Osteocyte (in vitro differentiated cells): ENCODE data around the gene SUPT3H. TPM values are rescaled to one million over a fixed set of nuclear protein-coding genes. Genes with fewer than 3 reads are reported as not detected.

Source experiments
- DNase-seq: peaks from one replicate; pipeline ENCODE4 v3.0.0; 2021; ENCODE audit warnings: mixed read lengths; ENCODE audit not compliant: unreplicated experiment; ENCODE audit errors: extremely low spot score
- H3K27ac Mint-ChIP-seq: one replicate; pipeline ENCODE4 v1.8.0; 2021; ENCODE audit warnings: mild to moderate bottlenecking, mixed read lengths; ENCODE audit not compliant: unreplicated experiment
- H3K27me3 Mint-ChIP-seq: one replicate; pipeline ENCODE4 v1.8.0; 2021; ENCODE audit warnings: mixed read lengths; ENCODE audit not compliant: unreplicated experiment
- H3K36me3 Mint-ChIP-seq: one replicate; pipeline ENCODE4 v1.8.0; 2021; ENCODE audit warnings: mixed read lengths; ENCODE audit not compliant: unreplicated experiment
- H3K4me1 Mint-ChIP-seq: one replicate; pipeline ENCODE4 v1.8.0; 2021; ENCODE audit warnings: mixed read lengths; ENCODE audit not compliant: unreplicated experiment
- H3K4me3 Mint-ChIP-seq: one replicate; pipeline ENCODE4 v1.8.0; 2021; ENCODE audit warnings: mild to moderate bottlenecking, moderate library complexity, mixed read lengths; ENCODE audit not compliant: unreplicated experiment
- H3K9me3 Mint-ChIP-seq: one replicate; pipeline ENCODE4 v1.8.0; 2021; ENCODE audit warnings: mixed read lengths; ENCODE audit not compliant: unreplicated experiment
- CTCF ChIP-seq: fragments of 200-600 bp; sonication (generic); IDR thresholded peaks from 2 replicates; pipeline ENCODE4 v1.5.0; 2021; ENCODE audit warnings: antibody characterized with exemption, mild to moderate bottlenecking, moderate library complexity
- total RNA-seq: library from RNA; stranded (reverse); gene quantifications from 2 replicates; pipeline ENCODE4 v1.2.1, GENCODE V29; 2021

The SUPT3H gene
- total RNA-seq, 1 donor from 2014 or later = 13.2 TPM

DNA sequence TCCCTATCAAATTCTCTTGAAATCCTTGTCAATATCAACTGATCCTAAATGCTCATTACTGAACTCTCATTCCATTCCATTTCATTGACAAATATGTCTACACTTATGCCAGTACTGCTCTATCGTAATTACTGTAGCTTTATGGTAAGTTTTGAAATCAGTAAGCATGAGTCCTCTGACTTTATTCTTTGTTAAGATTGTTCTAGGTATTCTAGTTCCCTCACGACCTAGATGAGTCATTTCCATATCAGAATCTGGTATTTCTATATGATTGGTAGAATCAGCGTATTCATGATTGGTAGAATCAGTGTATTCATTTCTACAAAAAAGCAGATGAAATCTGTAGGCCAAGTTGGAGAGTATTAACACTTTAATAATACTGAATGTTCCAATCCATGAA is 368.2 kb downstream of the SUPT3H start:
- DNase-seq = no peak
- H3K9me3 Mint-ChIP-seq = peaks cover 15% of the 10 kb centered on the region
- H3K27me3 Mint-ChIP-seq = no peaks in the 10 kb centered on the region
- peaks cover 23% of the 10 kb centered on the region for H3K36me3 Mint-ChIP-seq
- H3K4me1 Mint-ChIP-seq = no peaks in the 10 kb centered on the region
- no peak for TF ChIP-seq CTCF
- no peak overlapping the region for H3K4me3 Mint-ChIP-seq
- no peak overlapping the region for H3K27ac Mint-ChIP-seq

GRCh38 chr6:45006893-45007292 is 370.8 kb downstream of the SUPT3H start:
- DNase-seq = no peak
- TF ChIP-seq CTCF = no peak
- H3K27ac Mint-ChIP-seq = no peak overlapping the region
- H3K4me3 Mint-ChIP-seq = no peak overlapping the region
- peaks cover 2% of the 10 kb centered on the region for H3K36me3 Mint-ChIP-seq
- peaks cover 12% of the 10 kb centered on the region for H3K9me3 Mint-ChIP-seq
- no peaks in the 10 kb centered on the region for H3K27me3 Mint-ChIP-seq
- H3K4me1 Mint-ChIP-seq = no peaks in the 10 kb centered on the region

- Mint-ChIP-seq H3K36me3 (peaks cover 5% of the 10 kb centered on the region), H3K27ac (no peak overlapping the region), H3K27me3 (no peaks in the 10 kb centered on the region), H3K9me3 (peaks cover 10% of the 10 kb centered on the region), H3K4me1 (peaks cover 4% of the 10 kb centered on the region), H3K4me3 (no peak overlapping the region)
- no peak for DNase-seq
- TF ChIP-seq CTCF = no peak
Measured at GRCh38 chr6:45003961-45004360, 373.8 kb downstream of the SUPT3H start.

DNA sequence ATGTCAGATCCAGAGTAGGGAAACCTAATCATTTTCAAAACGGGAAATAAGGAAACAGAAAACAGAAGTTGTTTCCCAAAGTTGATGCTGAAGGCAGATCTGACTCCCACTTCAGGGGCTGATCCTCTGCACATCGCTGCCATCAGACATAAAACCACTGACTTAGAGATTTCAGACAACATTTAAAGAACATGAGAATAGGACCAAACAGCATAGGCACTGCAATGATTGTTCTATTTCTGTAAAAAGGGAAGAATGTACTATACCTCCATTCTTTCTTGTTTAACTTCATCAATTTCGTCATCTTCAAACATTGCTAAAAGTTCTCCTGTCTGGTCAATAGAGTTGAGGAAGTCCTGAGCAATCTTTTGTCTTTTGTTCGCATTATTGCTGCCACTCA is 374.3 kb downstream of the SUPT3H start:
- no peak for DNase-seq
- TF ChIP-seq CTCF = no peak
- Mint-ChIP-seq H3K27me3 (no peaks in the 10 kb centered on the region), H3K36me3 (peaks cover 6% of the 10 kb centered on the region), H3K4me3 (no peak overlapping the region), H3K27ac (no peak overlapping the region), H3K4me1 (peaks cover 4% of the 10 kb centered on the region), H3K9me3 (peaks cover 10% of the 10 kb centered on the region)

DNA sequence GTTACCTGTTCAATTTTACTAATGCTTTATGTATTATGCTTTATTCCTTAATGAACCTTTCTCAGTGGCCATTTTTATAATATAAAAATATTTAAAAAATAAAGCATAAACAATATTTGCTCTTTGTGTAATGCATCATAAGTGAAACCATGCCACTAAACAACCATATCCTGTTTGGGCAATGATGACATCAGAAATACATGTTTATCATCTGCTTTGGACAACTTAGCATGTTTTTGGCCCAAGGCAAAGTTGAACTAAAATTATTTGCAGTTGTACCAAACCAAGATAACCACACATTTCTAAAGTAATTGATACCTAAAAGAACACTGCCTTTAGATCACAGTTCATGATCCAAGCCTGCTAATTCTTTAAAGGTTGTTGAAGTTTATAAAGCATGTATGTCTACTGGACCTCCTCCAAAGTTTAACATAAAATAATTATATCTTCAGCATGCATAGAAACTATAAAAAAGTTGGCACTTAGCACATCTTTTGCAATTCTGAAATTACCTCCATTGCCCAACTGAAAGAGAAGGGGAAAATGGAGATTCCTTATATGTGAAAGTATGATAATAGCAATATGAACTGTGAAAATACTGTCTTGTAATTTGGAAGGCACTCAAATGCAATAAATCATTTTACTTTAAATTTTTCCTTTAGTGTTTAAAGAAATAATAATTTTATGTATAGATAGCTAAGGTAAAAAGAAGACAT is 375.2 kb downstream of the SUPT3H start:
- Mint-ChIP-seq H3K27me3 (no peaks in the 10 kb centered on the region), H3K36me3 (peaks cover 6% of the 10 kb centered on the region), H3K9me3 (peaks cover 10% of the 10 kb centered on the region), H3K27ac (no peak overlapping the region), H3K4me3 (no peak overlapping the region), H3K4me1 (peaks cover 4% of the 10 kb centered on the region)
- no peak for TF ChIP-seq CTCF
- DNase-seq = no peak
